Choroid plexus epithelial cell (primary cell): ENCODE data around the gene BSN.

ENCODE experiments used
- DNase-seq: peaks from one replicate; pipeline ENCODE4 v3.0.0-alpha.2; 2010; ENCODE audit warnings: low read depth
- H3K4me3 ChIP-seq: 2 replicates; pipeline ENCODE4 v1.5.1; 2011; ENCODE audit warnings: low read depth, mild to moderate bottlenecking, control low read depth, low read length, moderate library complexity
- CTCF ChIP-seq: conservative IDR thresholded peaks from 2 replicates; pipeline ENCODE4 v1.5.1; 2011; ENCODE audit warnings: low read depth, mild to moderate bottlenecking, control low read depth, inconsistent platforms, low read length, moderate library complexity

BSN gene

GRCh38 chr3:49653621-49654020 lies 99.3 kb downstream of the BSN start:
- H3K4me3 ChIP-seq, result no peak overlapping the region
- no peak for TF ChIP-seq CTCF
- no peak for DNase-seq

- no peak for DNase-seq
- no peak for TF ChIP-seq CTCF
- no peak overlapping the region for H3K4me3 ChIP-seq
Observed at GRCh38 chr3:49654176-49654825, 100.0 kb downstream of the BSN start.

- no peak overlapping the region for H3K4me3 ChIP-seq
- no peak for DNase-seq
- TF ChIP-seq CTCF, result no peak
Observed at GRCh38 chr3:49654955-49655556, 100.8 kb downstream of the BSN start.

- TF ChIP-seq CTCF, result no peak
- H3K4me3 ChIP-seq, result no peak overlapping the region
- no peak for DNase-seq
Observed at GRCh38 chr3:49655731-49656285, 101.5 kb downstream of the BSN start.

GRCh38 chr3:49656541-49657112 lies 102.3 kb downstream of the BSN start:
- TF ChIP-seq CTCF, result peak; percentile 58
- no peak overlapping the region for H3K4me3 ChIP-seq
- peak; percentile 41 for DNase-seq

- no peak overlapping the region for H3K4me3 ChIP-seq
- no peak for DNase-seq
- TF ChIP-seq CTCF, result no peak
Observed at GRCh38 chr3:49657208-49657915, 103.1 kb downstream of the BSN start.
